CD4-positive, alpha-beta T cell treated with Interferon gamma for 1 hour (primary cell): ENCODE results near the gene PSKH1.
"Not testable (repeated sequence)": the region's sequence is repeated elsewhere in the genome, so short reads cannot be mapped to it uniquely, and the experiment has no call there.

ENCODE experiments used
- DNase-seq: peaks from one replicate; pipeline ENCODE4 v3.0.0-alpha.2; 2020

The PSKH1 gene

DNA sequence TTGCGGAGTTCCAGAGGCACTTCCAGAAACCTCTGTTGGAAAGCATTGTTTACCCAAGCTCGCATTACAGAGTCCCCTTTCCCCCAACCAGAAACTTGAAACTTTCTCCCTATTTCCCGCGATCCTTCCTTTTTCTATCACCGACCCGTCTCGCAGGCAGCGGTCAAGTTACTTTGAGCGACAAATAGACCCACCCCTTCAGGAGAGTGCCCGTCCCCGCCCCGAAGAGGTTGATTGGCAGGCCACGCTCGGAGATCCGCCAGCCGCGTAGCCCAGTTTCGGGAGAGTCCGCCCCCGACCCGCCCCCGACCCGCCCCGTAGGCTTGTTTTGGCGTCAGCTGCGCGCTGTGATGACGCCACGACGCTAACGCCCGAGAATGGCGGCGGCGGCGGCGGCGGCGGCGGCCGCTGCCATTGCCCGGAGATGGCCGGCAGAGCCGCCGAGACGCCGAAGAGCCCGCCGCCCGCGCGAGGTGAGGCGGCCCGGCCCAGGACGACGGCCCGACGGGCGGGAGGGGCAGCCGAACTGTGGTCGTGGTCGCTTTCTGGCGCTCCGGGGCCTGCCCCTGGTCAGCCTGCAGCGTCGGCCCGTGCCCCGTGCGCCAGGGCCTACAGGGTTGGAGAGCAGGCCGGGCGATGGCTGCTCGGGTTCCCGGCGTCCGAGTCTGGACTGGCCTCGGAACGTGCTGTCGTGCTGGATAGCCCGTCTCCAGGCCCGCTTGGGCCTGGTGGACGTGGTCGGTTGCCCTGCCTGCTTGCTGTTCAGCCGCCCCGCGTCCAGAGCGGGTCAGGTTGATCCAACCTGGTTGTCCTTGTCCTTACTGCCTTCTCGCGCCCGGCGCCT, at the start of gene PSKH1:
PSKH1 (plus strand) TSS at position 356 of the 844 bp plus-strand sequence. CDS start 15,496 bp downstream, outside the sequence.
- peak; percentile 91 for DNase-seq

DNA sequence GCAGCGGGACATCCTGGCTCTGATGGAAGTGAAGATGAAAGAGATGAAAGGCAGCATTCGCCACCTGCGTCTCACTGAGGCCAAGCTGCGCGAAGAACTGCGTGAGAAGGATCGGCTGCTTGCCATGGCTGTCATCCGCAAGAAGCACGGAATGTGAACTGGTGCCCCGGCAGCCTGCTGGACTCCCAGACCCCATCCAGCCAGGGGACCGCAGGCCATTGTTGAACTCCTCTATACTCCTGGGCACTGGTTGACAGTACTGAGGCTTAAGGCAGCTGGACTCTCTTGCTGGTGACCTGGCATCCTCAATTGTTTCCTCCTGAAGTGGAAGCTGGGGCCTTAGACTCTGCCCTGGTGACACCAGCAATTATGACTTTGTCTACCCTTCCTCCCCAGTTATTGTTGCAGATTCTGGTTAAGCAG, 49.7 kb upstream of the PSKH1 start:
- no peak for DNase-seq

DNA sequence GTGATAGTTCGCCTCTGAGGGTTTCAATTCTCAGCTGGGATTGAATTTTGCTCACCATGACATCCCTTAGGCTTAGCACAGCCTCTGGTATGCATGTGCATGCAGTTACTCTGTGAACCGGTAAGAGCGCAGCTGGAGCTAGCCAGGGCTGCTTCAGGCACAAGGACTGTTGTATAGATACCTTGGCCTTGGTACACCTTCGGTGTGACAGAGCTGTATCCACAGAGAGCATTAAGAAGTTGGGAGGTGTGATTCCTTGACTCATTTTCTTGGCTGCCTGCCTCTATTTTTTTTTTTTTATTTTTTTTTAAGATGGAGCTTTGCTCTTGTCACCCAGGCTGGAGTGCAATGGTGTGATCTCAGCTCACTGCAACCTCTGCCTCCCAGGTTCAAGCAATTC, 48.6 kb upstream of the PSKH1 start:
- DNase-seq, result no peak

DNA sequence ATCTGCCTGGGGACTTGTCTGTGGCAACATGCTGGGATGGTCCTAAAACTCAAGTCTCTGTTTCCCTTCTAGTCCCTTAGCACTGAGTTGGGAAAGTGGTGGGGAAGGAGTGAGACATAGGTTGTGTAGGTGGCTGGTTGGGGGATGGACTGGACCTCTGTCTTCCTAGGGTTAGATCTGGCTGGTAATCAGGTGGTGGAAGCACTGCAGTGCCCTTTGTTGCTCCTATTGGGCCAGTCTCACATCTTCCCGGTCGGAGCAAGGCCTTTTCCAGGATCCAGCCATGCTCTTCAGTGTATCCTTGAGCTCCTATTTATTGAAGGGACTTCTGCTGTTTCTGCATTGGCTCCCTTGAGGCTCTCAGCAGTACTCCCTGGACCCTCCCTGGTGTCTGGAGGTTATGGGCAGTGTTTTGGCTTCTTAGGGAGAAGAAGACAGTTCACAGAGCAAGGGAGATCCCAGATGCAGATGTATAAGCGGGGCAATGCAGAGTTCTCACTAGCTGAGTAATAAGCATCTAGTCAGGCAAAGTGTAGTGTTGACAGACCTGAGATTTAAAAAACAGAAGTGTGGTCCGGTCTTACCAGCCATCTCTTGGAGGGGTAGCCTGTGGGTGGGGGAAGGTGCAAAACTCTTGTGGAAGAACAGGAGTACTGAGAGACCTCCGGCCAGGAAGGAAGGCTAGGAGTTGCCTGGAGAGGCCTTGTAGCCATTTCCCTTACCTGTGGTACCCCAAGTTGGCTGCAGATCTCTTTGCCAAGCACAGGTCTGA, 47.6 kb upstream of the PSKH1 start:
- no peak for DNase-seq

DNA sequence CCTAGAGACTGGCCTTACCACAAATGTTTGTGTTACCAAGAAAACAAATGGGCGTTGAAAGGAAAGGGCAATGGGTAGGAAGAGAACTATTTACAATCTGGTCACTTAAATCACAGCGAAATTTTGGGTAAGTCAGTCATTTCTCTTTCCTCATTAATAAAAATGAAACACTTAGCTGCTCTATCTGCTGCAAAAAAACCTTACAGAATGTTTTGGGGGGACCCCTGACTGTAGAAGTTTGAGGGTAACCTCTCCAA, 47.1 kb upstream of the PSKH1 start:
- DNase-seq, result no peak

DNA sequence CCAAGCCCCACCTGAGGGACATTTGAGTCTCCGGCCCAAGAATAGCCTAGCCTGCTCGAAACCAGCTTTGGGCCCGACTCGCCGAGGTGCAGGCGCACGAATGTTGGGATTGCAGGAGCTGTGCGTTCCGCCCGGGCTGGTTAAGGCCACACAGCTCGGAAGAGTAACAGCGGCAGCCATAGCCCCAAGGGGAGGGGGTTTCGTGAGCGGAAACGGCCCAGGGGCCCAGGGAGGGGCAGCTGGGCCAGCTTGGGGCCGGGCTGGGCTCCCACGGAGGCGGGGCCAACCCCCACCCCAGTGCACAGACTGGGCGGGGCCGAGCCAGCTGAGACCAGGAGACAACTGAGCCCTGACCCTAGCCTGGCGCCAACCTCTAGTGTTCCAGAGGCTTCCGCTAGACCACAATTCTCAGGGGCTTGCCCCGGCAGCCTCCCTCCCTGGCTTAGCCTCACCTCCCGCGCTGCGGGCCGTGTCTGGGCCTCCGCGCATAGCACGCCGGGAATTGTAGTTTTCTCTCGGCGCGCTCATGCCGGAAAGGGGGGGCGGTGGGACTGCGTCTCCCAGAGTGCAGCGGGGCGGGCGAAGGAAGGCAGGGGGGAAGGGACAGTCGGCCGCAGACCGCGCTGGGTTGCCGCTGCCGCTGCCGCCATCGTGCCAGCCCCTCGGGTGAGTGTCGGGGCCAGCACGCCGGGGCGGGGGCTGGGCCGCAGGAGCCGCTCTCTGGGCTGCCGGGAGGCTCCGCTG, 46.6 kb upstream of the PSKH1 start, which contains the start of gene NUTF2:
NUTF2 (plus strand) TSS at position 614 of the 744 bp plus-strand sequence. CDS start 18,198 bp downstream, outside the sequence.
- peak; percentile 94 for DNase-seq

DNA sequence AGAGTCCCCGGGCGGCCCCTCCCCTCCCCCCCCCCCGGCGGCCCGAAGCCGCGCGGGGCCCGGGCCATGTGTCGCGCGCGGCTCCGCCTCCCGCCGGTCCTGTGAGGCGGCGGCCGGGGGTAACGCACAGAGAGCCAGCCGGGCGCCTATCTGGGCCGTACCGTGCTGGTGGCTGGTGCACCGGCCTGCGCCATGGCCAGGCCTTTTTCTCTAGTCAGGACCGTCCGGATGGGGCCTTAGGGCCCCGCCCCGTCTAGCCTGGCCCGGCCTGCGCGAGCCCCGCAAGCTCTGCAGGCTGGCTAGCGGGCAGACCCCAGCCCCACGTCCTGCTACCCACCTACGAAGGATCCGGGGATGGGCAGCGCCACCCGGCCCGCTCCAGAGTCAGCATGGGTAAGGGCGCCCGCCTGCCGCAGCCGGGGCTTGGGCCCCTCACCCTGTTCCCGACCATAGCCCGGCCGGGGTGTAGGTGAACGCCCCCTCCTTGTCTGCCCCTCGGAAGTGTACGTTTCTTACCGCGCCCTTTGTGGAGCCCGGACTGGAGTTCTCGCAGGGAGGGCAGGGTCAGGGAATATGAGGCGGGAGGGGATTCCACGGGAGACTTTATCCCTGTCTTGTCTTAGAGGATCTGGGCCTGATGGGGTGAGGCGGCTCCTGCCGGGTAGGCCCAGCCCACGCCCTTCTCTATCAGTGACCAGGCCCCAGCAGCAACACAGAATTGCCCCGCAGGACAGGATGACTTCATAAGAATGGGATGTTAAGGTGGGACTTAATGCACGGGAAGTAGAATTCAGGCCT, 45.8 kb upstream of the PSKH1 start, which contains the start of gene CENPT:
CENPT (minus strand) TSS at position 630 of the 798 bp plus-strand sequence. CDS start 13,834 bp downstream, outside the sequence.
- DNase-seq, result no peak

DNA sequence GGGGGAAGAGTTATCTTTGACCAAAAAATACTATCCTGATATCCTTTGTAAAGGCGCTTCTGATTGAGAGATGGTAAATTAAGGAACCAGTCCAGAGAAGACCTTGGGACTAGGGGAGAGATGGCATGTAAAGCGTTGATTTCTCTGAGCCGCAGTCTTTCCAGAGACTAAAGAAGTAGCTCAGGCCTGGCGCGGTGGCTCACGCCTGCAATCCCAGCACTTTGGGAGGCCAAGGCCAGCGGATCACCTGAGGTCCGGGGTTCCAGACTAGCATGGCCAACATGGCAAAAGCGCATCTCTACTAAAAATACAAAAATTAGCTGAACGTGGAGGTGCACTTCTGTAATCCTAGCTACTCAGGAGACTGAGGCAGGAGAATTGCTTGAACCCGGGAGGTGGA, 44.9 kb upstream of the PSKH1 start:
- no peak for DNase-seq

DNA sequence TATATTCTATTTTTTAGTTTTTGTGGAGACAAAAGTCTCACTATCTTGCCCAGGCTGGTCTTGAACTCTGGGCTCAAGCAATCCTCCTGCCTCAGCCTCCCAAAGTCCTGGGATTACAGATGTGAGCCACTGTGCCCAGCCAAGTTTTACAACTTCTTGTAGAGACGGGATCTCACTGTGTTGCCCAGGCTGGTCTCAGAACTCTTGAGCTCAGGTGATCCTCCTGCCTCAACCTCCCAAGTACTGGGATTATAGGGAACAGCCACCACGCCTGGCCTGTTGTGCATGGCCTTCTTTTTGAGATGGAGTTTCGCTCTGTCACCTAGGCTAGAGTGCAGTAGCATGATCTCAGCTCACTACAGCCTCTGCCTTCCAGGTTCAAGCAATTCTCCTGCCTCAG, 39.4 kb upstream of the PSKH1 start:
- DNase-seq, result no peak

DNA sequence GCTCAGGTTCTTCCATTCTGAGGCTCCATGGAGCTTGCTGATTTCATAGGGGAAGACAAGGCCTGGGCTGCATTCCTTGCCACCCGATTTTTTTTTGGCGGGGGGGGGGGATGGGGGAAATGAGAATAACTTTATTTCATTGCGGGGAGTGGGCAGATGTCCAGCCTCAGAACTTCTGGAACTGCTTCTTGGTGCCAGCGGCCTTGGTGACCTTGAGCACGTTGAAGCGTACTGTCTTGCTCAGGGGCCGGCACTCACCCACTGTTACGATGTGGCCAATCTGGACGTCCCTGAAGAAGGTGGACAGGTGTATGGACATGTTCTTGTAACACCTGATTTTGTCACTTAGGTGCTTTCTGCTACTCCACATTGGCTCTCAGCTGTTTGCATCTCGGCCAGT, 37.3 kb upstream of the PSKH1 start:
- no peak for DNase-seq

DNA sequence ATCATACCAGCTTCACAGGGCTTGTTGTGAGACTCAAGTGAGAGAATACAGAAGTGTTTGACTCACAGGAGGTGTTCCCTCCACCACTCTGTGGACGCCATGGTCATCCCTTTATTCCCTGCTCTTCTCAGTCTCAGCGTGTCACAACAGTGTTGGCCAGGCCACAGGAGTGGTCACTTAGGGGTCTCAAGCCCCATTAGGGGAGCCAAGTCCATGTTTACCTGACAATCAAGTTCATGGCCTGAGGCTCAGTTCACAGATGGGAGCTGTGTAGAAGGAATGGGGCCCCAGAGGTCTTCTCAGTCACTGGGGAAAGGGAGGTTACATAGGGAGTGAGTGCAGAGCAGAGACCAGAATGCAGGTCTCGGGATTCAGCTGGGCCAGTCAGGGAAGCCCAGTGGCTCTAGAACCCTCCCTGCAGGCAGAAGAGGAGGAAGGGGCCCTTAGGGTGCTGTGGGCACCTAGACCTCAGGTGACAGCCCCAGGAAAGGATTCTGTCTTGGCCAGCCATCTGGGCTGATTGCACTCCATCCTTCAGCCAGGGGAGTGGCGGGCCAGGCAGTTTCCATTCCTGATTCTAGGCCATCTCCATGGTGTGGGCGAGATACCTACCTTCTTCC, 36.0 kb upstream of the PSKH1 start:
- DNase-seq, result no peak

DNA sequence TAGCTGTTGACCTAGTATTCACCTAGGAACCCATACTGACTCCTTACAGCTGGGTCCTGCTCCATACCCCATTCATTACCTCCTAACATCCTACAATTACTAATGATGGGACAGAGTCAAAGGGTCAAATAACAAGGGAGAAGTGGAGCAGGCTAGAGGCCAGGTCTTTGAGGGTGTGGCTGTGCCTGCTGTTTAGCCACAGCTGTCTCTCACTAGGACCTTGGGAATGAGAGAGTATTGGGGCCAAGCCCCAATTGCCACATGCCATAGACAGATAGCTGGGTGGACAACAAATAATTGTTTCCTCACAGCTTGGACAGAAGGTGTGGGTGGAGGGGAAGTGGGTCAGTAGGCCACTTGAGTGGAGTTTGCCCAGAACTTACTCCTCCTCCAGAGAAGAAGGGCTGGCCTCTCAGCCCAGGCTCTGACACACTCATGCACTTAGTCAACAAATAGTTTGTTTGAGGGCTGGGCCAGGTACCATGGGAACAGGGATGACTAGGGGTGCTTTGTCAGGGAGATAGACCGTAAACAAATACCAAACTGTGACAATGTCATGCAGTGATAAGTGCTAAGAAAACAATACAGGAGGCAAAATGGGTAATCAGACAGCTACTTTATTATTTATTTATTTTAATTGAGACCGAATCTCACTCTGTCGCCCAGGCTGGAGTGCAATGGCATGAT, 35.4 kb upstream of the PSKH1 start:
- DNase-seq, result peak; percentile 44

DNA sequence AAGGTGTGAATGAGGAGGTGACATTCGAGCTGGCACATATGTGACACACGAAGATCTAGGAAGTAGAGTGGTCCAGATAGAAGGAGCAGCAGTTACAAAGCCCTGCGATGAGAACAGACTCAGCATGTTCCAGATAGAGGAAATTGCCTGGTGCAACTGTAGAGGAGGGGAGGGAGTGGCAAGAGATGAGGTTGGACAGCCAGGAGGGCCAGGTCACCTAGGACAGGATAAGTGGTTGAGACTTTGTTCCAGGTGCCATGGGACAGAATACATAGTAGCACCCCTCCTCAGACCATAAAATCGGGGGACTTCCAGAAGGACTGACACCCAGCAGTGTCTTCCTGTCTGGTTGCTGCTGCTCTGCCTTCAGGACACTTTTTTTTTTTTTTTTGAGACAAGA, 34.6 kb upstream of the PSKH1 start:
- no peak for DNase-seq

DNA sequence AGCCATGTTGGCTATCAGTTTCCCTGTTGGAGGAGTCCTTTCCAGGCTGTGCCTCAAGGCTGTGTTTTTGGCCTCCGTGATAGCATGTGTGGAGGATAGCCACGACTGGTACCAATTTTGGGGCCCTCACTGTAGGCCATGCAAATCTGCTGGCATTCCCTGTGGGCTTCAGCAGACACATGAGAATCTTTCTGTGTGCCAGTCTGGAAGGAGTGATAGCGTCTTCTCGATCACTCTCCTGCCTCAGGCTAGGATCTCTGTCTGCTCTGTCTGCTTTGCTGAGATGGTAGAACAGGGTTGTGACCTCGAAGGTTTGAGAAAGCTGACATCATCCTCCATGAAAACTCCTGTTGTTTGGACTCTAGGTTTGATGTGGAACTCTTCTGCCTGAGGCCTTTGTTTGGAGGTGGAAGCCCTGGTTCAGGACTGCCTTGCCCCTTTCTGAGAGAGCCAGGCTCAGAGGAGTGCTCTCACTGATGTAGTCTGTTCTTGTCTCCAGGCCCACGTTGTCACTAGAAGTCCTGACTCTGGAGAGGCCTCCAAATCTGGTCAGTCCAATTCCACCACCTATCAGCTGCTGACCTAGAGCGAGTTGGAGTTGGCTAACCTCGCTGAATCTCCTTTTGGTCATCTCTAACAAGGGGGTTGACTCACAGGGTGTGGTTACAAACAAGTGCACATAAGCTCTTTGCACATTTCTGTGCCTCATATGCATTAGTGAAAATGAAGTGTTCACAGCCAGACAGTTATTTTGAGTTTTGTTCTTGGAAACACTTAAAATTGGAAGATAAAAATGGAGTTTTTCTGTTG, 32.3 kb upstream of the PSKH1 start:
- no peak for DNase-seq

DNA sequence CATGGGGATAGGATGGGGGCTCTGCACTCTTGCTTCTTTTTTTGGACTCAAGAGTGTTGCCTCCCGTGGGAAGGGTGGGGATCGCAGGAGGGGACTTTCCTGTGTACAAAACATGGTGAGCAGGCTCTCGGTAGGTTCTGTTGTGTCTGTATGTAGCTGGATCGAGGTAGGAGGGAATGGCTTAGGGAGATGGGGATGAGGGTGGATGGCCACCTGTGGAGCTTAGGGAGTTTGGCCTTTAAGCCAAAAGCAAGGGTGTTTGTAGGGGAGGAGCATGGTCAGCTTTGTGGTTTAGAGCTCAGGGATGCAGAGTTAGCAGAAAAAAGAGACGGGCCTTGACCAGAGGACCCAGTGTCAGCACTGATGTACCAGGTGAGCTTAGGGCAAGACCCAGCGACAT, 31.2 kb upstream of the PSKH1 start:
- DNase-seq, result no peak

DNA sequence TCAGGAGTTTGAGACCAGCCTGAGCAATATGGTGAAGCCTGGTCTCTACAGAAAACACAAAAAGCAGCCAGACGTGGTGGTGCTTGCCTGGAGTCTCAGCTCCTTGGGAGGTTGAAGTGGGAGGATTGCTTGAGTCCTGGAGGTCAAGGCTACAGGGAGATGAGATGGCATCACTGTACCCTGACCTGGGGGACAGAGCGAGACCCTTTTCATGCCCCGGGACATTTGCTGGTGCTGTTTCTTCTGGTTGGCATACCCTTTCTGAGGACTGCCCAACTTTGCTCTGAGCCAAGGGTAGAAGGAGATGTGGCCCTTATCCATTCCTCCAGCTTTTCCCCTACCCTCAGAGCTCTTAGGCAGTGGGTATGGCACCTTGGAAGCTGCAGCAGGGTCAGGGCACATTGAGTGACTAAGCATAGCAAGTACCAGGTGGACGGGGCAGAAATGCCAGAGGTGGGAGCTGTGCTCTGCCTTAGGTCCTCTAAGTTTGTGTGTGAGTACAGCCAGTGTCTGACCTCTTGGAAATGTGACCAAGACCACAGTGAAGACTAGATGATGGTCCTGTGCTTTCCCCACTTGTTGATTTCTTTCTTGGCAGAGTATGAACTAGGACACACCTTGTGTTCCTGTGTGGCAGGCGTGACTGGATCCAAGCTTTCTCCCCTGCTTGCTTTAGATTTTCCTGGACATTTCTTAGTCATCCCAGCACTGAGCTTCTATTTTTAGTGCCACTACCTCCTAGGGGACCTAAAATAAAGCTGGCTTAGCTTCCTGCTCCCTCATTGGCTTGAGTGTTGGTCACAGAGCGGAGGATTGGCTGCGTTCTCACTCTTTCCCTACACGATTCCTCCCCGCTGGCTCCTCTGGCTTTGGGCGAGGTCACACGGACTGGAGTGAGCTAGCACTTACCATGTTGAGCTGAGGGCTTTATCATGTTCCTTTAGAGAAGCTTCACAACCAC, 30.2 kb upstream of the PSKH1 start:
- DNase-seq, result no peak

DNA sequence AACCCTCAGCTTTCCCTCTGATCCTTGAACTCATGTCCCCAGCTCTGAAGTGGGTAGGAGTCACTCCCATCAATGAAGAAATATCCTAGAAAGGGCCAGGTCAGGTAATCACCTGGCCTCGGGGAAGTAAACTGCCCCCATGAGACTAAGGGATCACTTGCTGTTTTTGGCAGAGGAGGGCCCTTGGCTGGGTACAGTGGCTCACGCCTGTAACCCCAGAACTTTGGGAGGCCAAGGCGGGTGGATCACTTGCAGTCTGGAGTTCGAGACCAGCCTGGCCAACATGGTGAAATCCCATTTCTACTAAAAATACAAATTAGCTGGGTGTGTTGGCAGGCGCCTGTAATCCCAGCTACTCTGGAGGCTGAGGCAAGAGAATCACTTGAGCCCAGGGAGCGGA, 29.0 kb upstream of the PSKH1 start:
- not testable (repeated sequence) for DNase-seq

DNA sequence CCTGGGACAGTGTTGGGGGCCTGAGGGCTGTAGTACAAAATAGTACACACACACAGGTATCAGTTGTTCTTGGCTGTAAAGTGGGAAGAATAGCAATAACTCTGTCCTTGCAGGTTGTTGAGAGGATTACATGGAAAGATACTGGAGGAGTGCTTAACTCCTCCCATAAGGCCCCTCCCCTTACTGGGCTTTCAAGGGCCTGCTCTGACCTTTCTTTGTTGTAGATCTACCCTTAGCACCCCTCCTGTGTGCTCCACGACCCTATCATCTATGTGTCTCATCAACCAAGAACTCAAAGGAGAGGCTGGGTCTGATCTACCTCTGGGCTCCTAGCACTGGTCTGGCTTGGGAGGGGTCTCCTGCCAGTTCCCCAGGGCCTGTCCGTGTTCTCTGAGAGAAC, 28.5 kb upstream of the PSKH1 start:
- no peak for DNase-seq

DNA sequence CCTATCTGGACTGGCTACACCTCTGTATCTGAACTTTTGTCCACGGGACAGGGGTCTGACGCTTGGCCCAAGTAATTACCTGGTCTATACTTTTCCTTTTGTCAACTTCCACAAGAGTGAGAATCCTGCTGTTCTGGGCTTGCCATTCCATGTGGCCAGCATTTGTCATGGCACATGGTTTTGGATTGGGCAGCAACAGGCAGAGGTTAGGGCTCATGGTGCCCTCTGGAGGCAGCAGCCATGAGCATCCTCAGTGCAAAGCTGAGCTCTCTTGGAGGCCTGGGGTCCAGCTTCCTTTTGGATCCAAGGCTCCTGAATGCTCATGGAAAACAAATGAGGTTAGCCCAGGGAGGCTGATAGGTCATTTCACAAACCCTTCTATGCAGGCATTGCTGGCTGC, 27.7 kb upstream of the PSKH1 start:
- DNase-seq, result peak; percentile 21
